ENCODE measurements around the gene KCNN3.

- TF ChIP-seq POLR2A (IDR thresholded peaks at IDR 0.05; ENCODE audit: low read length) (no peak), GATA1 (IDR thresholded peaks at IDR 0.05; ENCODE audit: low read depth, low read length) (no peak)
Measured at GRCh38 chr1:154773551-154773950, 96.5 kb downstream of the KCNN3 start.
